Urothelium cell line (cell line): ENCODE measurements around the gene KIF26A.

ENCODE experiments used
- DNase-seq: peaks from one replicate; pipeline ENCODE4 v3.0.0; 2011; ENCODE audit warnings: low spot score, mixed read lengths
- FAIRE-seq: peaks from 2 replicates; lab custom pipeline; 2011; peaks lifted over from hg19 to GRCh38; lab: Jason Lieb, UNC

The KIF26A gene

GRCh38 chr14:104130974-104131651, 7.3 kb upstream of the KIF26A start:
- FAIRE-seq (no peak), DNase-seq (no peak)

GRCh38 chr14:104131968-104132732, 6.2 kb upstream of the KIF26A start:
- FAIRE-seq: no peak
- no peak for DNase-seq

GRCh38 chr14:104132981-104133380, 5.4 kb upstream of the KIF26A start:
- FAIRE-seq (no peak), DNase-seq (no peak)

GRCh38 chr14:104133496-104133895, 4.9 kb upstream of the KIF26A start:
- no peak for FAIRE-seq

GRCh38 chr14:104134061-104134965, 4.1 kb upstream of the KIF26A start:
- no peak for FAIRE-seq
- no peak for DNase-seq

More at GRCh38 chr14:104133496-104133895, 4.9 kb upstream of the KIF26A start:
- DNase-seq: no peak

GRCh38 chr14:104135121-104135903, 3.1 kb upstream of the KIF26A start:
- no peak for FAIRE-seq
- DNase-seq: peak; percentile 33

GRCh38 chr14:104135904-104136471, 2.4 kb upstream of the KIF26A start:
- FAIRE-seq (no peak), DNase-seq (no peak)

GRCh38 chr14:104136472-104137296, 1.7 kb upstream of the KIF26A start:
- no peak for DNase-seq
- FAIRE-seq: no peak

GRCh38 chr14:104137297-104138097, 890 bp upstream of the KIF26A start:
- no peak for FAIRE-seq

GRCh38 chr14:104138718-104139459, 502 bp downstream of the KIF26A start:
- DNase-seq (no peak), FAIRE-seq (no peak)

More at GRCh38 chr14:104137297-104138097, 890 bp upstream of the KIF26A start:
- DNase-seq: peak; percentile 73

- FAIRE-seq: no peak
- DNase-seq: no peak
Observed at GRCh38 chr14:104139460-104140212, 1.2 kb downstream of the KIF26A start.

- no peak for FAIRE-seq
- no peak for DNase-seq
Observed at GRCh38 chr14:104140213-104140462, 1.8 kb downstream of the KIF26A start.

GRCh38 chr14:104140463-104141331, 2.3 kb downstream of the KIF26A start:
- no peak for DNase-seq
- no peak for FAIRE-seq

GRCh38 chr14:104141621-104142091, 3.3 kb downstream of the KIF26A start:
- FAIRE-seq (no peak), DNase-seq (no peak)

GRCh38 chr14:104142136-104142945, 4.0 kb downstream of the KIF26A start:
- FAIRE-seq (no peak), DNase-seq (no peak)
